CD14-positive monocyte (primary cell): ENCODE measurements around the gene SFT2D3. TPM values are rescaled to one million over a fixed set of nuclear protein-coding genes. Genes with fewer than 3 reads are reported as not detected.
A peak's percentile ranks its signal among the peaks of the same experiment; 100 is the strongest.

Experiments
- DNase-seq, 3 donors: peaks; one replicate each; pipeline ENCODE4 v3.0.0-alpha.2; 2011 to 2022
- H2AFZ ChIP-seq: 2 replicates; pipeline ENCODE4 v1.6.0; 2012; ENCODE audit warnings: mild to moderate bottlenecking, low read depth, low read length, inconsistent platforms; ENCODE audit not compliant: insufficient read depth, poor library complexity, severe bottlenecking
- H3K27ac ChIP-seq, 2 donors: 1 replicate in 1 of 2; 2 replicates in 1 of 2; pipeline ENCODE4 v1.5.1; 2012 to 2013; ENCODE audit warnings: low read length in 2 of 2, control low read depth in 1 of 2, inconsistent platforms in 1 of 2, low read depth in 1 of 2, mild to moderate bottlenecking in 1 of 2
- H3K27me3 ChIP-seq, 2 donors: one replicate each; pipeline versions ENCODE4 v1.6.0 to v1.6.1; 2011 to 2013; ENCODE audit warnings: low read length in 2 of 2; ENCODE audit not compliant: control insufficient read depth in 2 of 2, insufficient read depth in 2 of 2
- H3K36me3 ChIP-seq, 2 donors: replicated peaks in 1 of 2; 1 replicate in 1 of 2; 2 replicates in 1 of 2; pipeline versions ENCODE4 v1.5.1 to v1.6.1; 2012 to 2013; ENCODE audit warnings: low read length in 2 of 2, control low read depth in 1 of 2, inconsistent platforms in 1 of 2, mild to moderate bottlenecking in 1 of 2; ENCODE audit not compliant: insufficient read depth in 2 of 2, control insufficient read depth in 1 of 2
- H3K4me1 ChIP-seq, 2 donors: 1 replicate in 1 of 2; 2 replicates in 1 of 2; pipeline versions ENCODE4 v1.5.1 to v1.6.1; 2012 to 2013; ENCODE audit warnings: low read length in 2 of 2, control low read depth in 1 of 2, inconsistent platforms in 1 of 2, mild to moderate bottlenecking in 1 of 2, moderate library complexity in 1 of 2; ENCODE audit not compliant: insufficient read depth in 2 of 2, control insufficient read depth in 1 of 2
- H3K4me2 ChIP-seq: replicated peaks from 2 replicates; pipeline ENCODE3; 2012; ENCODE audit warnings: low read length, moderate library complexity, mild to moderate bottlenecking; ENCODE audit not compliant: poor library complexity, severe bottlenecking; ENCODE audit errors: extremely low read depth
- H3K4me3 ChIP-seq, 3 experiments: fragments of 200-600 bp in 1 of 3; sonication (generic) in 1 of 3; replicated peaks in 1 of 3; 1 replicate in 2 of 3; 2 replicates in 1 of 3; pipeline ENCODE4 v1.5.1; 2011 to 2013; ENCODE audit warnings: low read length in 3 of 3, mild to moderate bottlenecking in 3 of 3, control low read depth in 2 of 3, low read depth in 2 of 3, inconsistent platforms in 1 of 3, moderate library complexity in 1 of 3
- H3K79me2 ChIP-seq: 2 replicates; pipeline ENCODE4 v1.6.0; 2012; ENCODE audit warnings: mild to moderate bottlenecking, control low read depth, inconsistent platforms, low read length, moderate library complexity; ENCODE audit not compliant: insufficient read depth
- H3K9ac ChIP-seq: 2 replicates; pipeline ENCODE4 v1.6.0; 2017; ENCODE audit warnings: low read length, mild to moderate bottlenecking; ENCODE audit not compliant: insufficient read depth, poor library complexity, severe bottlenecking
- H3K9me3 ChIP-seq, 2 donors: replicated peaks in 1 of 2; 1 replicate in 1 of 2; 2 replicates in 1 of 2; pipeline versions ENCODE4 v1.5.1 to v1.6.1; 2012 to 2013; ENCODE audit warnings: low read length in 2 of 2, control low read depth in 1 of 2; ENCODE audit not compliant: control insufficient read depth in 1 of 2, insufficient read depth in 1 of 2
- H4K20me1 ChIP-seq: 2 replicates; pipeline ENCODE4 v1.6.0; 2012; ENCODE audit warnings: mild to moderate bottlenecking, low read length, control low read depth, moderate library complexity; ENCODE audit not compliant: insufficient read depth
- H3K27ac Mint-ChIP-seq, 7 donors: one replicate each; pipeline ENCODE4 v1.8.0; 2020; ENCODE audit warnings: mild to moderate bottlenecking in 7 of 7, mixed read lengths in 7 of 7, moderate library complexity in 6 of 7, inconsistent platforms in 2 of 7
- H3K27me3 Mint-ChIP-seq, 3 donors: one replicate each; pipeline ENCODE4 v1.8.0; 2021 to 2022; ENCODE audit warnings: low read depth in 3 of 3, mild to moderate bottlenecking in 3 of 3, mixed read lengths in 3 of 3, moderate library complexity in 3 of 3, inconsistent platforms in 1 of 3
- H3K36me3 Mint-ChIP-seq, 2 donors: one replicate each; pipeline ENCODE4 v1.8.0; 2020; ENCODE audit warnings: mixed read lengths in 2 of 2, inconsistent platforms in 1 of 2, mild to moderate bottlenecking in 1 of 2
- H3K4me1 Mint-ChIP-seq: one replicate; pipeline ENCODE4 v1.8.0; 2020; ENCODE audit warnings: mild to moderate bottlenecking, mixed read lengths
- H3K4me3 Mint-ChIP-seq, 2 donors: one replicate each; pipeline ENCODE4 v1.8.0; 2020; ENCODE audit warnings: mild to moderate bottlenecking in 2 of 2, mixed read lengths in 2 of 2, moderate library complexity in 1 of 2
- H3K9me3 Mint-ChIP-seq, 7 donors: one replicate each; pipeline ENCODE4 v1.8.0; 2020 to 2022; ENCODE audit warnings: mixed read lengths in 7 of 7, mild to moderate bottlenecking in 6 of 7, moderate library complexity in 6 of 7, inconsistent platforms in 2 of 7
- CTCF ChIP-seq: fragments of 200-600 bp; IDR thresholded peaks from one replicate; pipeline ENCODE4 v1.8.0; 2022; ENCODE audit warnings: antibody characterized with exemption, mild to moderate bottlenecking
- WGBS: methylation state at CpG from one replicate; pipeline ENCODE4 v1.1.5; 2013; ENCODE audit warnings: missing lambda C conversion rate; ENCODE audit not compliant: insufficient coverage; 5-methylcytosine and 5-hydroxymethylcytosine counted together
- intact Hi-C, 2 donors: fragments of 100-400 bp; cut with micrococcal nuclease; formaldehyde crosslinking; loops; one replicate each; pipeline versions ENCODE4 v1.15.0 to v1.15.1; 2023
- polyA plus RNA-seq, 3 donors: library from polyadenylated mRNA; depleted of rRNA in 1 of 3; unstranded in 2 of 3; stranded (reverse) in 1 of 3; fragments of 300-500 nt in 2 of 3; fragments of >200 nt in 1 of 3; fragmentation: Illumina TruSeq in 2 of 3; gene quantifications; 1 replicate in 2 of 3; 2 replicates in 1 of 3; pipeline ENCODE4 v1.2.3, GENCODE V29; 2012 to 2021

Gene SFT2D3
- polyA plus RNA-seq, 3 donors = 3.8 to 4.9 TPM; not detected in 1

GRCh38 chr2:127703282-127703681 is 2.0 kb downstream of the SFT2D3 start:
- peaks cover 0 to 2% (median 1%) of the 10 kb centered on the region in 3 donors for H3K27me3 Mint-ChIP-seq
- H3K9me3 Mint-ChIP-seq = no peaks in the 10 kb centered on the region
- Histone ChIP-seq H3K9me3 (no peaks in the 10 kb centered on the region), H4K20me1 (peaks cover 28% of the 10 kb centered on the region), H3K27ac (no peak overlapping the region), H3K36me3 (peaks cover 12 to 26% of the 10 kb centered on the region in 2 donors), H3K79me2 (peaks cover 34% of the 10 kb centered on the region), H2AFZ (no peak overlapping the region), H3K4me3 (no peak overlapping the region), H3K9ac (no peak overlapping the region), H3K4me1 (peaks cover 42% of the 10 kb centered on the region in 2 donors), H3K4me2 (peak overlapping the region; percentile 76), H3K27me3 (no peaks in the 10 kb centered on the region)
- no peak for DNase-seq
- peak overlapping the region in 1 of 7 donors; percentile 75 for H3K27ac Mint-ChIP-seq
- intact Hi-C loops = loop anchor here (10.0 kb wide), 1 partner anchor 178 kb away; the partner anchor contains the start of gene IWS1 (in 2 of the 2)
- no peak for TF ChIP-seq CTCF
- H3K4me1 Mint-ChIP-seq = peaks cover 40% of the 10 kb centered on the region
- H3K36me3 Mint-ChIP-seq = peaks cover 29 to 36% of the 10 kb centered on the region in 2 donors
- 96% methylated on average over 4 of the region's 5 CpGs for WGBS
- H3K4me3 Mint-ChIP-seq = no peak overlapping the region

- WGBS = 86% methylated on average over 1 of the region's 5 CpGs
- peaks cover 34 to 42% of the 10 kb centered on the region in 2 donors for H3K36me3 Mint-ChIP-seq
- H3K79me2 ChIP-seq = peaks cover 34% of the 10 kb centered on the region
- intact Hi-C loops = loop anchor here (10.0 kb wide), 1 partner anchor 180 kb away; the partner anchor contains the start of gene IWS1 (in 2 of the 2)
- H3K27ac Mint-ChIP-seq = peak overlapping the region; percentile 43 to 82 (median 72)
- DNase-seq = peak in 2 of 3 donors; percentile 21 to 49
- H3K4me2 ChIP-seq = peak overlapping the region; percentile 12
- H3K9ac ChIP-seq = no peak overlapping the region
- H3K9me3 ChIP-seq = no peaks in the 10 kb centered on the region
- no peaks in the 10 kb centered on the region for H3K9me3 Mint-ChIP-seq
- no peak overlapping the region for H3K4me3 ChIP-seq
- peaks cover 40% of the 10 kb centered on the region for H3K4me1 Mint-ChIP-seq
- no peak for TF ChIP-seq CTCF
- H3K27me3 Mint-ChIP-seq = no peaks in the 10 kb centered on the region
- H3K4me1 ChIP-seq = peaks cover 42% of the 10 kb centered on the region in 2 donors
- H3K27ac ChIP-seq = peak overlapping the region; percentile 34 to 62
- H2AFZ ChIP-seq = no peak overlapping the region
- peak overlapping the region in 1 of 2 donors; percentile 35 for H3K4me3 Mint-ChIP-seq
- H3K27me3 ChIP-seq = no peaks in the 10 kb centered on the region
- peaks cover 28% of the 10 kb centered on the region for H4K20me1 ChIP-seq
- H3K36me3 ChIP-seq = peaks cover 27 to 42% of the 10 kb centered on the region in 2 donors
Observed at GRCh38 chr2:127704641-127705390, 3.5 kb downstream of the SFT2D3 start.
